ENCODE results near the gene SLC24A1.

GRCh38 chr15:65623103-65623502 is 1.4 kb downstream of the SLC24A1 start:
- TF ChIP-seq CTCF (IDR thresholded peaks at IDR 0.05) (no peak), POLR2AphosphoS5 (IDR thresholded peaks at IDR 0.05; ENCODE audit: low read depth, low read length) (no peak)

All from Panc1 (cell line).